NCI-H345 (cell line): ENCODE measurements around the gene SNX1.
"Not testable (repeated sequence)": the region's sequence is repeated elsewhere in the genome, so short reads cannot be mapped to it uniquely, and the experiment has no call there.

ENCODE experiments used
- DNase-seq: peaks from one replicate; lab custom pipeline; 2025; lab: John Stamatoyannopoulos, UW

Gene SNX1

GRCh38 chr15:64095795-64096667 is at the start of gene SNX1:
TSS of gene SNX1 (plus strand) at chr15:64095982. CDS start at chr15:64096014, 32 bp downstream.
- DNase-seq, result peak; percentile 90

GRCh38 chr15:64046421-64047153 is 49.2 kb upstream of the SNX1 start, which contains the start of gene DAPK2:
TSS of gene DAPK2 (minus strand) at chr15:64046485. CDS start at chr15:64040261, 6,224 bp downstream.
- DNase-seq, result peak; percentile 45

GRCh38 chr15:64048781-64049460 is 46.9 kb upstream of the SNX1 start:
- DNase-seq, result no peak

GRCh38 chr15:64050281-64051092 is 45.3 kb upstream of the SNX1 start:
- DNase-seq, result peak; percentile 22

GRCh38 chr15:64051093-64051402 is 44.7 kb upstream of the SNX1 start:
- no peak for DNase-seq

GRCh38 chr15:64051407-64052259 is 44.1 kb upstream of the SNX1 start:
- no peak for DNase-seq

- DNase-seq, result no peak
These were observed 42.8 kb upstream of the SNX1 start for GRCh38 chr15:64052925-64053491.

- DNase-seq, result not testable (repeated sequence)
These were observed 42.1 kb upstream of the SNX1 start for GRCh38 chr15:64053674-64054073.

- no peak for DNase-seq
These were observed 37.5 kb upstream of the SNX1 start for GRCh38 chr15:64058279-64058678.

- not testable (repeated sequence) for DNase-seq
These were observed 36.7 kb upstream of the SNX1 start for GRCh38 chr15:64059104-64059503.

- DNase-seq, result no peak
These were observed 35.1 kb upstream of the SNX1 start for GRCh38 chr15:64060716-64061115.

- DNase-seq, result no peak
These were observed 29.3 kb upstream of the SNX1 start for GRCh38 chr15:64066451-64066850.

GRCh38 chr15:64067564-64068030 is 28.2 kb upstream of the SNX1 start:
- peak; percentile 57 for DNase-seq

- no peak for DNase-seq
These were observed 27.6 kb upstream of the SNX1 start for GRCh38 chr15:64068133-64068532.

GRCh38 chr15:64070106-64070505 is 25.7 kb upstream of the SNX1 start:
- DNase-seq, result no peak

- DNase-seq, result no peak
These were observed 24.6 kb upstream of the SNX1 start for GRCh38 chr15:64070965-64071851.

- DNase-seq, result no peak
These were observed 23.6 kb upstream of the SNX1 start for GRCh38 chr15:64071931-64072765.

- DNase-seq, result no peak
These were observed 23.0 kb upstream of the SNX1 start for GRCh38 chr15:64072812-64073211.
